Stimulated activated CD8-positive, alpha-beta memory T cell treated with anti-CD3 and anti-CD28 coated beads, Interleukin-4, amount 100 ng/mL, for 1 hour (primary cell): ENCODE measurements around the gene TMC5.
"Not testable (repeated sequence)": the region's sequence is repeated elsewhere in the genome, so short reads cannot be mapped to it uniquely, and the experiment has no call there.

ENCODE experiments used
- DNase-seq, 2 donors: peaks; one replicate each; pipeline ENCODE4 v3.0.0-alpha.2; 2020; ENCODE audit warnings: low read depth in 2 of 2, low spot score in 1 of 2

Gene TMC5

DNA sequence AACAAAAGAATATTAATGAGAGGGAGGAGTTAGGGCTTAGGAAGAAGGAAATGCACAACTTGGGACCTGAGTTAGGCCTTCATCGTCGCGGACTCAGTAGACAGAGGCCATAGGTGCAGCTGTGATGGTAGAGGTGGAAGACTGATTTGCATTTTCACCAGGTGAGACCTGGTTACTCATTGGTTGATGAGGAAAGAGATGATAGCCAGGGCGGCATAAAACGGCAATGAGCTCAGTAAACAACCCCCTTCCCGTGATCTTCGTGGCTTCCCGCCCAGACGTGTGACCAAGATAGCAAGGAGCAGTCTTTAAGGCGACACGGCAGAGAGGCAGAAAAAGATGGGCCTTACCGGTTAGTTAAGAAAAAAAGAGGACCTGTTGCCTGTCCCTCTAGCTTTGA, at the start of gene TMC5:
Gene TMC5, plus strand, starts transcription at position 244 of the 400 bp plus-strand sequence. CDS start 22,156 bp downstream, outside the sequence.
- no peak for DNase-seq

DNA sequence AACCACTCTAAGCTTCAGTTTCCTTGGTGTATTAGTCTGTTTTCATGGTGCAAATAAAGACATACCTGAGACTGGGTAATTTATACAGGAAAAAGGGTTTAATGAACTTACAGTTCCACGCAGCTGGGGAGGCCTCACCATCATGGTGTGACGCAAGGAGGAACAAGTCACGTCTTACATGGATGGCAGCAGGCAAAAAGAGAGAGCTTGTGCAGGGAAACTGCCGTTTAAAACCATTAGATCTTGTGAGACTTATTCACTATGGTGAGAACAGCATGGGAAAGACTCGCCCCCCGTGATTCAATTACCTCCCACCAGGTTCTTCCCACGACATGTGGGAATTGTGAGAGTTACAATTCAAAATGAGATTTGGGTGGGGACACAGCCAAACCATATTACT, 45.1 kb upstream of the TMC5 start:
- DNase-seq: not testable (repeated sequence)

DNA sequence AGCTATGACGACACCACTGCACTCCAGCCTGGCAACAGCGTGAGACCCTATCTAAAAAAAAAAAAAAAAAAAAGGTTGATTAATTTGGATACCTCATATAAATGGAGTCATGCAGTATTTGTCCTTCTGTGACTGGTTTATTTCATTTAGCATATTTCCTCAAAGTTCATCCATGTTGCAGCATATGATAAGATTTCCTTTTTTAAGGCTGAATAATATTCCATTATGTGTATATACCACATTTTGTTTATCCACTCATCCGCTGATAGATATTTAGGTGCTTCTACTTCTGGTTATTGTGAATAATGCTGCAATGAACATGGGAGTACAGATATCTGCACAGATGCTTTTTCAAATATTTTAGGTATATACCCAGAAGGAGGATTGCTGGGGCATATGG, 43.3 kb upstream of the TMC5 start:
- no peak for DNase-seq

DNA sequence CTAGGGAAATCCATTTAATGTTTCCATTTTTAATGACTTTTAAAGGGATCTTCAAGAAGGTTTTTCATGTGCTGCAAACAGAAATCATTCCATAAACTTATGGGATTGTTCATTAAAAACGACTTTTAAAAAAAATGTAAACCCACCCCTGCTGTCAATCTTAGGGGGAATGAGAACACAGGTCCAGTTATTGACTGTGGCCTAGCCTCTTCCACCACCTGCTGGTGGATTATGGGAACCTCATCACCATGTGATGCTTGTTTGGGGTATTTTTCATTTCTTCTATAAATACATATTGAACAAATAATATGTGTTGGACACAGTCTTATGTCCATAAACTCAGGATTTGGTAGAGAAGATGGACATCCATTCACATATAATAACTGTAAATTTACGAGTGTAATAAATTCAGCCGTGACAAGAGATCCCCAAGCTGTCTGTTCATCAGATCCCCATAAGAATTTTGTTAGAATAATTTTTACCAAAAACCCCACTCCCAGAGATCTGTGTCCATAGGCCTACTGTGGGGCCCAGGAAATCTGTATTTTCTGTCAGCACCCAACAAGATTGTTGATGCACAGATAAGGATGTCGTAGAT, 42.0 kb upstream of the TMC5 start:
- DNase-seq: no peak

- DNase-seq: no peak
Observed at GRCh38 chr16:19377864-19378263, 39.8 kb upstream of the TMC5 start.

GRCh38 chr16:19378511-19378910, 39.2 kb upstream of the TMC5 start:
- DNase-seq: no peak

GRCh38 chr16:19379838-19380237, 37.8 kb upstream of the TMC5 start:
- DNase-seq: no peak

- DNase-seq: no peak
Observed at GRCh38 chr16:19380328-19380727, 37.4 kb upstream of the TMC5 start.

DNA sequence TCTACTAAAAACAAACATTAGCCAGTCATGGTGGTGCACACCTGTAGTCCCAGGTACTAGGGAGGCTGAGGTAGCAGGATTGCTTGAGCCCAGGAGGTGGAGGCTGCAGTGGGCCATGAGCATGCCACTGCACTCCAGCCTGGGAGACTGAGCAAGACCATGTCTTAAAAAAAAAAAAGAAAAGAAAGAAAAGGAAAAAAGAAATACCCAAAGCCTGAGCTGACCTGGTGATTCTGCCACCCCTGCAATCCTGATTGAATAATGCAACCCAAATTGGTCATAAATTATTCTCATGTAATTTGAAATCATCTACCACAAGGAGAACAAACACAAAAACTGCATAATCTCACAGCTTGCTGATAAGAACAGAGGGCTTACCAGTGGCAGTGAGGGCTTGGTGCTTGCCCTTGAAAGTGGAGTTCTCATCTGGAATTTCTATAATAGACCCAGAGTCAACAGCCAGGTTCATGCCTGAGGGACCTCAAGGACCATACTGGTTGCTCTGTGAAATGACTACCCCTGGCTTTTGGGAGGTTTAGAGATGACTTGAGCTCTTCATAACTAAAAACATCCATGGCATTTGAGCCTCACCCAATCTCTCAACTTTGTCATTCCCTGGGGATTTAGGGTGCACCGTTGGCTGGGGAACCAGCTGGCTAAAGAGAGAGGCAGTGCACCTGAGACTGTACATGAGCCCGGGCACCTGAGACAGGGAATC, 35.4 kb upstream of the TMC5 start:
- DNase-seq: no peak

DNA sequence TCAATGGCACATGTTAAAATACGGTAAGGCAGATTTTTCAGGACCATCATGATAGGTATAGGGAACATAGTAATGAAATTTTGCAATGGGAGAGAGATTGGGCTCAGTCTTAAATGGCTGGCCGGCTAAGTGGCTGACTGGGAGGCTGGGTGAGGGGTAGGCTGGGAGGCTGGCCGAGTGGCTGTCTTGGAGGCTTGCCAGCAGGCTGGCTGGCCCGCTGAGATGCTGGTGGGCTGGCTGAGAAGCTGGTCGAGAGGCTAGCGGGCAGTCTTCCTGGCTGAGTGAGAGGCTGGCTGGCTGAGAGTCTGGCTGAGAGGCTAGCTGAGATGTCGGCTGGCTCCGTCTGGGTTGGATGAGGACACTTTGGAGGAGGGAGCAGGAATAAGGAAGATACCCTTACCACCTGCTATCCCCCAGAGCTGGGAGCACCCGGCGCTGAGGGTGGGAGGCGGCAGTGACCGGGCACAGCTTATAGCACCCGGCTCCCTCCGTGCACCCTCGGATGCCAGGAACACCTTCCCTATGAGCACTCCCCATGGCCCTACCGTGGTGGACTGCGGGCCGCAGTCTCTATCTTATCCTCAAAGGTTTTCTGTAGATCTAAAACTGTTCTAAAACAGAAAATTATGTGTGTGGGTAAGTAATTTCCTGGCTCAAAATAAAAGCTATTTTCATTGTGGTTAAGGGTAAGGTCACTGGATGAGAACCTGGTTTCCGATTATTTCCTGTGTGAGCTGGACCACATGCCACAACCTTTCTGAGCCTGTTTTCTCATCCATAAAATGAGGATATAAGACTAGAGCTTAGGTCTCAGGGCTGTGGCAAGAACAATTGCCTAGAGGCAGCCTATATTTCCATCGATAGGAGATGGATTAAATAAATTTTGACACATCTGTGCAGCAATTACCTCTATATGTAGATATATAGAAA, 34.5 kb upstream of the TMC5 start:
- DNase-seq: no peak

DNA sequence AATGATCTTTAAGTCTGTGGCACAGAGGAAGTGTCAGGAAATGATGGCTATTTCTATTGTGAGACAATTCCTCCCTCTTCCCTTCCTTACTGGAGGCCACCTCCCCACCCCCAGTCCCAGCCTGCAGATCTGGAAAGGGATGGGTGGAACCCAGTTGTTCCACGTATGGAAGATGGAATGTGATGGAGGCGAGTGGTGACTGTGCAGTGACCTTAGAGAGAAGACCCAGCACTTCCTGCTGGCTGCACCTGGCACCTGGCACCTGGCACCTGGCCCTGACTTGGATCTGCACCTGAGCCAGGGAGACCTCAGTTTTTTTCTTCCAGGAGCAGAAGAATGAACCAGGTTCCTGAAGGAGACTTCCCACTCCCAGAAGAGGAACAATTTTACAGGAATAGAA, 33.0 kb upstream of the TMC5 start:
- DNase-seq: no peak

GRCh38 chr16:19386525-19386924, 31.2 kb upstream of the TMC5 start:
- DNase-seq: no peak

DNA sequence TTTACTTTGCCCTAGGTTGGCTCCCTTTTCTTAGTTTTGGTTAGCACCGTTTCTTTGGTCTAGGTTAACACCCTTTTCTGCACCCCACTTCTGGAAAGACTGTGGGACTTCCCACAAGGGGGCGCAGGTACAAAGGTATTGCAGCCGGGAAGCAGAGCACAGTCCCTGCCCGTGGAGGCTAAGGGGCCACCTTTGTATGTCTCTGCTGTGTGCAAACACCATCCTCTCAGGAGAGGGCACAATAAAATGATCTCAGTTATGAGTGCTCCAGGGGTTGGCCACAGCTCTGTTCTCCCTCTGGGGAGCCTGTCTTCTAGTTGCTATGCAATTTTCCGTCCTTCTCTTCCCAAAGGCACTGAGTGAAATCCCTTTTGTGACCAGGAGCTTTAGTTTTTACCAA, 28.4 kb upstream of the TMC5 start:
- DNase-seq: no peak

DNA sequence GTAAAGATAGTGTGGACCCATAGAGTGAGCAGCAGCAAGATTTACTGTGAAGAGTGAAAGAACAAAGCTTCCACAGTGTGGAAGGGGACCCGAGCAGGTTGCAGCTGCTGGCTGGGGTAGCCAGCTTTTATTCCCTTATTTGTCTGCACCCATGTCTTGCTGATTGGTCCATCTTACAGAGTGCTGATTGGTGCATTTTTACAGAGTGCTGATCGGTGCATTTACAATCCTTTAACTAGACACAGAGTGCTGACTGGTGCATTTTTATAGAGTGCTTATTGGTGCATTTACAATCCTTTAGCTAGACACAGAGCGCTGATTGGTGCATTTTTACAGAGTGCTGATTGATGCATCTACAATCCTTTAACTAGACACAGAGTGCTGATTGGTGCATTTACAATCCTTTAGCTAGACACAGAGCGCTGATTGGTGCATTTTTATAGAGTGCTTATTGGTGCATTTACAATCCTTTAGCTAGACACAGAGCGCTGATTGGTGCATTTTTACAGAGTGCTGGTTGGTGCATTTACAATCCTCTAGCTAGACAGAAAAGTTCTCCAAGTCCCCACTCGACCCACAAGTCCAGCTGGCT, 26.4 kb upstream of the TMC5 start:
- not testable (repeated sequence) for DNase-seq

DNA sequence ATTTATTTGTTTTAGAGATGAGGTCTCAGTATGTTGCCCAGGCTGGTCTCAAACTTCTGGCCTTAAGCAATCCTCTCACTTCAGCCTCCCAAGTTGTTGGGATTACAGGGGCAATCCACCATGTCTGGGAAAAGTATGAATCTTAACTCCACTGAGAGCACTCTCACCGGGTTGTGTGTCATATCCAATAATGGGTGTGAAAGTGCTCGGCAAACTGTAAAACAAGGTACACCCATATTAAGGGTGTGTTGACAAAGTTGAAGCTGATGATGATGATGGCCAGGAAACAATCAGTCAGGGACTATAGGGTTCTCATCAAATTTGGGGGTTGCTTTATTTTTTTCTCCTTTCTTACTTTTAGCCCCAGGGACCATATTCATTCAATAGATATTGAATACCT, 25.3 kb upstream of the TMC5 start:
- no peak for DNase-seq

DNA sequence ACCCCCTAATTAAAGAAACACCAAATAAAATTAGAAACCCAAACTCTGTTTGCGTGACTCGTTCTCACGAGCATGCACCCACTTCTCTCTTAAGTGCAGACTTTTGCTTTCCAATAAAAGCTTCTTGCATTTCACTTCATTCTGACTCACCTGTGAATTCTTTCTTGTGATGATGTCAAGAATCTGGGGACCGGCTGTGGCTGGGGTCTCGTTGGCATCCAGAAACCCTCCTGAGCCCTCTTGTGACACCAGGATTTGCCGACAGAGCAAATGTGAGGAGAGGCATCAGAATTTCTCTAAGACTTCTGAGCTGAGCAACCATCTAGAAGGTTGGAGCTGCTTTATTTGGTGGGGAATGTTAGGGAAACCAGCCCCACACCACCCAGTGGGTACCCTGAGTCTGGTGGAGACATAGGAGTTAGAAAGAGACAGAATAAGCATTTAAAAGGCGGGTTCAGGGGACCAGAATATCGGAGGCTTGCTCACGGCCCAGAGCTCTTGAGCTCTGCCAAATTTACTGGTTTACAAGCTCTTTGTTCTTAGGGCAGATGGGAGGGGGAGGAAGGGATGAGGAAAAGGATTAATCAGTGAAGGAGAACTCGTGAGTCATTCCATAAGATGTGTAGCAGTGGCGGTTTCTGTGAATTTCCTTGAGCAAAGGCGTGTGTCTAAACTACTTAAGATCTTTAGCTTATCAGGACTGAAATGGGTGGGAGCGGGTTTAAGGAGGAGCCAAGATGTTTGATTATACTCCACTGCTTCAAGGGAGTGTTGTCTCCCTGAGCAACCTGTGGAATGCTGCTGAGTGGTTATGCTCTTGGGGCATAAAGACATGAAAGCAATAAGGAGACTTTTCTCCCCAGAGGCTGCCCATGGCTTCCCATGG, 24.2 kb upstream of the TMC5 start:
- DNase-seq: no peak

DNA sequence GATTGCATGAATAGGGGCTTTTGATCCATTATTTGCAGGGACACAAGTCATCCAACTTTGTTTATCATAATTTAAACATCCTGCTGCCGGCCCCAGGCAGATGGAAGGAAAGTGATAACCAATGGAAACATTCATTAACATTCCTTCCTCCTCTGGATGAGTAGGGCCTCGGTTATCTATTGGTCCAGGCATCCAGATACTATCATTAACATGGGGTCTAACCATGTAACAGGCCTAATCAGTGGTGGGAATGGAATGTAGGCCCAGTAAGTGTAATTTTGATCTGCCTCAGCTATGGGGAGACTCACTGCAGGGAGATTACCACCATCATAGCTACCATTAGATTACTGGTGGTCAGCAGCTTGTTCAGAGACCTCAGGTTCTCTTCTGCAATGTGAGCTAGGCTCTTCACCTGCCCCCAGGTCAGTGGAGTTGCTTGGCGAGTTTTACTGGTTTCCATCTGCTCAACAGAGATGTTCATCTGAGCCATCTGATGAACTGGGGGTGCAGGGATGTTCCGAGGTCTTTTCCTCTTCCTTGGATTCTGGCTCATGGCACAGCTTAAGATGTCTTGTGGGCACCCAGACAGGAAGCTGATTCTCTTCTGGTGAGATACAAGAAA, 21.9 kb upstream of the TMC5 start:
- not testable (repeated sequence) for DNase-seq

GRCh38 chr16:19396555-19397011, 21.1 kb upstream of the TMC5 start:
- DNase-seq: no peak

DNA sequence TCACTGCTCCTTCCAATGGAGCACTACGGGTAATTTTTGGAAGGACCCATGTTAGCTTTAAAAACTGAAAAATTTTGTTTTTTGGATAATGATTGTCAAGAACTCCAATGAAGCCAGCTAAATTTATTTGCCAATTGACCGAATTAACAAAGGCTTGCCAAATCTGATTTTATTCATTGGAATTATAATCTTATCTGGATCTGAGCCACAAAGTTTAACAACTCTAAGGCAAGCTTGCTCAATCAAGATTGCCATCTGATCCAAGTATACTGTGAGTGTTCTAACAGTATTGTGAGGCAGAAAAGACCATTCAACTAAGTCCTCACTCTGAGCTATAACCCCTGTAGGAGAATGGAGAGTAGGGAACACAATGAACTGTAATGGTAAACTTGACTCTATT, 20.3 kb upstream of the TMC5 start:
- DNase-seq: not testable (repeated sequence)

- DNase-seq: no peak
Observed at GRCh38 chr16:19400711-19401110, 17.0 kb upstream of the TMC5 start.
